Measurements from ENCODE around the gene RUNX3. TPM values are rescaled to one million over a fixed set of nuclear protein-coding genes. Genes with fewer than 3 reads are reported as not detected.

Gene RUNX3
- total RNA-seq, 2 experiments from 2014 or later = 180 to 183 TPM

DNA sequence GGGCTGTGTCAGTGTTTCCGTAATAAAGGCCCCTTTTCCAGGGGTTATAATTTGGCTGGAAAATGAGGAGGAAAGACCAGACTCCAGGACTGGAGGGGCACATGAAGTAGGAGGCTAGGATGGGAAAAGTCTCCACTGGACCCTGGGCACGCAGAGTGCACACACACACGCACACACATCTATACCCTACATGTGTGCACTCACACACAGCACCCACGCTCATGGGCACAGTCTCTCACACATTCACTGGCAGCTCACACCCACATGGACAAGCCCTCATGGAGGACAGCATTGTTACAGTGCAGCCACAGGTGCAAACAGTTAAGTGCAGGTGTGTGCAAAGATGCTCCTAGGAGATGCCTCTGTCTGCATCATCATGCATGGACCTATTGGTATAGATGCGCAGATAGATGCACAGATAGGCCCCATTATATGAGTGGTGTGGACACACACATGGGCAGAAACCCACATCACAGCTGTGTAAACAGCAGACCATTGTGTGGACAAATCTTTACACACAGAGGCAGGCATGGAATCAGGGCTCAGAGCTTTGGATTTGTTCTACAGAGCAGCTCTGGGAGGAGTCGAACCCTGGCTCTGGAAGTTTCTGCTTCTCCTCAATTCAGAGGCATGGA is 9.1 kb upstream of the RUNX3 start:
- TF ChIP-seq, protein P1, sequence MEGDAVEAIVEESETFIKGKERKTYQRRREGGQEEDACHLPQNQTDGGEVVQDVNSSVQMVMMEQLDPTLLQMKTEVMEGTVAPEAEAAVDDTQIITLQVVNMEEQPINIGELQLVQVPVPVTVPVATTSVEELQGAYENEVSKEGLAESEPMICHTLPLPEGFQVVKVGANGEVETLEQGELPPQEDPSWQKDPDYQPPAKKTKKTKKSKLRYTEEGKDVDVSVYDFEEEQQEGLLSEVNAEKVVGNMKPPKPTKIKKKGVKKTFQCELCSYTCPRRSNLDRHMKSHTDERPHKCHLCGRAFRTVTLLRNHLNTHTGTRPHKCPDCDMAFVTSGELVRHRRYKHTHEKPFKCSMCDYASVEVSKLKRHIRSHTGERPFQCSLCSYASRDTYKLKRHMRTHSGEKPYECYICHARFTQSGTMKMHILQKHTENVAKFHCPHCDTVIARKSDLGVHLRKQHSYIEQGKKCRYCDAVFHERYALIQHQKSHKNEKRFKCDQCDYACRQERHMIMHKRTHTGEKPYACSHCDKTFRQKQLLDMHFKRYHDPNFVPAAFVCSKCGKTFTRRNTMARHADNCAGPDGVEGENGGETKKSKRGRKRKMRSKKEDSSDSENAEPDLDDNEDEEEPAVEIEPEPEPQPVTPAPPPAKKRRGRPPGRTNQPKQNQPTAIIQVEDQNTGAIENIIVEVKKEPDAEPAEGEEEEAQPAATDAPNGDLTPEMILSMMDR (IDR thresholded peaks at IDR 0.05) = no peak
- Mint-ChIP-seq H3K36me3 (ENCODE audit: low read depth) (peaks cover 88% of the 10 kb centered on the region), H3K27me3 (no peaks in the 10 kb centered on the region), H3K27ac (no peak overlapping the region), H3K4me3 (no peak overlapping the region), H3K4me1 (ENCODE audit: low read depth) (peaks cover 78% of the 10 kb centered on the region), H3K9me3 (no peaks in the 10 kb centered on the region)
- ATAC-seq (no peak), DNase-seq (no peak)
- intact Hi-C loops (cut with micrococcal nuclease) = no loop called here
- CTCF ChIA-PET = no interaction called here
- POLR2A ChIA-PET = interaction anchor here (0.7 to 2.1 kb wide), 8 partner anchors 10 to 60 kb away, joined by 3 to 8 read pairs (median 4); no protein-coding TSS in a partner anchor

DNA sequence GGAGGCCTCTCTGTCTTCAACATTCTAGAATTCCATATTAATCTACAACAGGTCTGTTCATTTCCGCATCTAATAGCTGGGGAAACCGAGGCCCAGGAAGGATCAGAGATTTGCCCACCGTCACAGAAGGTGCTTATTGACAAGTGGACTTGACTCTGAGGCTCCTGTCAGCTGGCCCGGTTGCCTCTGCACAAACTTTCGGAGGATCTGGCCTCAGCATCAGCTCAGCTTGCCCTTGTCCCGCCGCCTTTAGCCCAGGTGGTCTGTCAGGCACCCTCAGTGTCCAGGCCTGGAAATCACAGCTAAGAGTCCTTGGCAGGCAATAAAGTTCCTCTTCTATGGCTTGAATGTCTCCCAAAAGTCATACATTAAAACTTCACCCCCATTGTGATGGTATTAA is 8.2 kb upstream of the RUNX3 start:
- CTCF ChIA-PET = interaction anchor here (1.1 to 1.7 kb wide), 2 partner anchors 99 to 162 kb away, joined by 3 to 4 read pairs; no protein-coding TSS in a partner anchor

DNA sequence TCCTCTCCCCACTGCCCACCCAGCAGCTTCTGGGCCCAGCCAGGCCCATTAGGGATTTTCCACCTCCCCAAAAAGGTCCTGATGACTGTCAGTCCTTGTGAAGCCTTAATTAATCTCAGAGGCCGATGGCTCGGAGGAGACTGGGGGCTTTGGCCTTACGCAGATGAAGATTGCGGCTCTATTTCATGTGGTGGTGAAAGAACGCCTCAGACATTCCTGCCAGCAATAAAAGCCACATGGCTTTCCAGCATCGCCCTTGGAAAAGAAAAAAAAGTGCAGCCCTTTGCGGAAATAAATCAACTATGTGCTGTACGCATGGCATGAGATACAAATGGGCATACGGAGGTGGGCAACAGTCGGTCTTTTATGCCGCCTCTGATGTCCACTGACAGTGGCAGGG is 6.6 kb upstream of the RUNX3 start:
- peaks cover 84% of the 10 kb centered on the region for H3K4me1 Mint-ChIP-seq (ENCODE audit: low read depth)
- intact Hi-C loops (cut with micrococcal nuclease) = no loop called here
- no peak for DNase-seq
- H3K36me3 Mint-ChIP-seq (ENCODE audit: low read depth) = peaks cover 87% of the 10 kb centered on the region
- POLR2A ChIA-PET = interaction anchor here (1.0 to 2.1 kb wide), 4 partner anchors 11 to 293 kb away, joined by 3 to 8 read pairs (median 5); partner anchors contain the start of gene SRRM1
- no peak overlapping the region for H3K4me3 Mint-ChIP-seq
- H3K27me3 Mint-ChIP-seq = no peaks in the 10 kb centered on the region
- H3K27ac Mint-ChIP-seq = peak overlapping the region; percentile 18
- TF ChIP-seq, protein P1 (IDR thresholded peaks at IDR 0.05) = no peak
- CTCF ChIA-PET = no interaction called here
- no peaks in the 10 kb centered on the region for H3K9me3 Mint-ChIP-seq
- ATAC-seq = no peak

More for the DNA sequence above, 8.2 kb upstream of the RUNX3 start:
- Mint-ChIP-seq H3K4me3 (no peak overlapping the region), H3K27ac (peak overlapping the region; percentile 56), H3K9me3 (no peaks in the 10 kb centered on the region), H3K36me3 (ENCODE audit: low read depth) (peaks cover 88% of the 10 kb centered on the region), H3K27me3 (no peaks in the 10 kb centered on the region), H3K4me1 (ENCODE audit: low read depth) (peaks cover 83% of the 10 kb centered on the region)
- DNase-seq (no peak), ATAC-seq (no peak)
- TF ChIP-seq, protein P1 (IDR thresholded peaks at IDR 0.05) = no peak
- POLR2A ChIA-PET = interaction anchor here (0.9 to 1.6 kb wide), 2 partner anchors 9 to 10 kb away, joined by 4 to 6 read pairs; no protein-coding TSS in a partner anchor
- intact Hi-C loops (cut with micrococcal nuclease) = no loop called here

DNA sequence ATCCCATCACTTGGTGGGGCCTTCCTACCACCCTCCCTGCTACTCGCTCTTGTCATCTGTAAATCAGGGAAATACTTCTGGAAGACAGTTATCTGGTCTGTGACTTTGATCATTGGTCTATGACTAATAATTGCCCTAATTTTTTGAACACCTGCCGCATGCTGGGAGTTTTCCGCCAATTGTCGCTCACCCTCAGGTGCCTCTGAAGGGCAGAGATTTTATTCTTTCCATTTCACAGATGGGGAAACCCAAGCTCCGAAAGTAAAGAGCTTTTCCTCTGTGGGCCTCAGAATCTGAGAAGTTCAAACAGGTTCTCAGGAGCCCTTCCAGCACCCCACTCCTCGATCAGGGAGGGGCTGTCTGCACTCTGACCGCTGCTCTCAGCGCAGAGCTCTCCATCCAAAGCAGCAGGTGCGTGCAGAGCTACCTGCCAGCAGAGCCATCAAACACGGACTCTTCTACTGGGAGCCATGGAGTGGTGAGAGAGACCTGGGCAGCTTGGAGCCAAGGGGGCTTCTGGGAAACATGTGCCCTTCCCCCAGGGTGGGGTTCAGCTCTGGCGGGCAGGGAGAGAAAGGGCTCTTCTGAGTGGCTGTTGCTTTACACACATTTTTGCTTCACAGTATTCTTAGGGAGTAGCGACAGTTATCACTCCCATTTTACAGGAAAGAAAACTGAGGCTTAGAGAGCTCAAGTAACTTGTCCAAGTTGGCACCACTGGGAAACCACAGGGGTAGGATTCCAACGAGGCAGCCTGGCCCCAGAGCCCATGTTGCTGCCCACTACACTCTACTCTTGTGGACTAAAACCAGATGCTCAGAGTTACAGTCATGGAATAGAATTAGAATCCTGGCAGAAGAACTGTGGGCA is 5.8 kb upstream of the RUNX3 start:
- ChIA-PET POLR2A (interaction anchor here (0.6 to 2.1 kb wide), 7 partner anchors 9 to 1883 kb away, joined by 3 to 7 read pairs (median 5); no protein-coding TSS in a partner anchor), CTCF (interaction anchor here (1.1 kb wide), 1 partner anchor 88 kb away, joined by 3 read pairs; no protein-coding TSS in a partner anchor)
- no peak for DNase-seq
- Mint-ChIP-seq H3K4me3 (peak overlapping the region; percentile 24), H3K27me3 (no peaks in the 10 kb centered on the region), H3K4me1 (ENCODE audit: low read depth) (peaks cover 82% of the 10 kb centered on the region), H3K27ac (peak overlapping the region; percentile 67), H3K36me3 (ENCODE audit: low read depth) (peaks cover 86% of the 10 kb centered on the region), H3K9me3 (no peaks in the 10 kb centered on the region)
- intact Hi-C loops (cut with micrococcal nuclease) = no loop called here
- no peak for ATAC-seq
- TF ChIP-seq, protein P1 (IDR thresholded peaks at IDR 0.05) = no peak
